PFSK-1 (cell line): ENCODE data around the gene PGAP6.

Source experiments
- FOXP2 ChIP-seq: optimal IDR thresholded peaks from 2 replicates; pipeline ENCODE3; 2011; ENCODE audit warnings: borderline replicate concordance, control low read depth, inconsistent platforms; ENCODE audit not compliant: insufficient read depth; ENCODE audit errors: extremely low read length, extremely low read depth
- POLR2AphosphoS5 ChIP-seq: IDR thresholded peaks from 2 replicates; pipeline ENCODE4 v1.6.1; 2012; ENCODE audit warnings: low read depth, mild to moderate bottlenecking, control low read depth, low read length, moderate library complexity
- SIN3A ChIP-seq: IDR thresholded peaks from 2 replicates; pipeline ENCODE4 v1.6.1; 2012; ENCODE audit warnings: mild to moderate bottlenecking, low read length, moderate library complexity, borderline replicate concordance; ENCODE audit not compliant: insufficient read depth
- TAF1 ChIP-seq: IDR thresholded peaks from 2 replicates; pipeline ENCODE4 v1.6.1; 2012; ENCODE audit warnings: low read length, control low read depth, borderline replicate concordance; ENCODE audit not compliant: insufficient read depth
- TF ChIP-seq, protein P1 (sequence below), 2 experiments: IDR thresholded peaks; 2 replicates each; pipeline versions ENCODE4 v1.6.1 to v1.8.0; 2011 to 2012; ENCODE audit warnings: low read depth in 2 of 2, low read length in 2 of 2, control low read depth in 1 of 2, inconsistent platforms in 1 of 2, mild to moderate bottlenecking in 1 of 2, moderate library complexity in 1 of 2; ENCODE audit not compliant: insufficient read depth in 1 of 2

The PGAP6 gene

GRCh38 chr16:414395-415169 lies 32.8 kb upstream of the PGAP6 start:
- TF ChIP-seq POLR2AphosphoS5: no peak
- TF ChIP-seq SIN3A: no peak

DNA sequence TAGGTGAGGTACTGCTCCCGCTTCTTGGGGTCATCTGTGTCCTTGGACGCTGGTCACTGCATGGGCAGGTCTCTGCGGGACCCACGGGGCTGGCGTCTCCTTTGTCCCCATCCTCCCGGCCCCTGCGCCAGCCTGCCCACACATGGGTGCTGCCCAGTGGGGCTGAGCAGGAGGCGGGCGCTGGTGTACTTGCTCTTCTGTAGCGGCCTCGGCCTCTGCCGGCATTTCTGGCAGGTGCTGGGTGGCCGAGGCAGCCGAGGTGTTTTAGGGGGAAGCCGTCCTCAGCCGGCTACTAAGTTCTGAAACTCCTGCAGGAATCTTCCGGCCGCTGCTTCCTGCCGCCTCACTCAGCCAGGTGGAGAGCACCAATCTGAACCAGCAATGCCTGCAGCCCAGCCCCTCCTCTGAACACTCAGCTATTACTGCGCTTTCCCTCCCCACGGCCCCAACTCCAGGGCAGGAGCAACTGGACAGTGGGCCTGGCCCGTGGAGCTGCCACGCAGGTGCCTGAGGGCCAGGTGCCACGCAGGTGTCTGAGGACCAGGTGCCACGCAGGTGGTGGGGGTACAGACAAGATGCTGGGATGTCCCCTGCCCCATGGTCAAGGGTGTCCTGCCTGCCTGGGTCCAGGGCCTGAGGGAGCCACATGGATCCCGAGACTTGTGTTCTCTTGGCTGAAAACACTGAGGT lies 29.9 kb upstream of the PGAP6 start:
- TF ChIP-seq, protein P1, sequence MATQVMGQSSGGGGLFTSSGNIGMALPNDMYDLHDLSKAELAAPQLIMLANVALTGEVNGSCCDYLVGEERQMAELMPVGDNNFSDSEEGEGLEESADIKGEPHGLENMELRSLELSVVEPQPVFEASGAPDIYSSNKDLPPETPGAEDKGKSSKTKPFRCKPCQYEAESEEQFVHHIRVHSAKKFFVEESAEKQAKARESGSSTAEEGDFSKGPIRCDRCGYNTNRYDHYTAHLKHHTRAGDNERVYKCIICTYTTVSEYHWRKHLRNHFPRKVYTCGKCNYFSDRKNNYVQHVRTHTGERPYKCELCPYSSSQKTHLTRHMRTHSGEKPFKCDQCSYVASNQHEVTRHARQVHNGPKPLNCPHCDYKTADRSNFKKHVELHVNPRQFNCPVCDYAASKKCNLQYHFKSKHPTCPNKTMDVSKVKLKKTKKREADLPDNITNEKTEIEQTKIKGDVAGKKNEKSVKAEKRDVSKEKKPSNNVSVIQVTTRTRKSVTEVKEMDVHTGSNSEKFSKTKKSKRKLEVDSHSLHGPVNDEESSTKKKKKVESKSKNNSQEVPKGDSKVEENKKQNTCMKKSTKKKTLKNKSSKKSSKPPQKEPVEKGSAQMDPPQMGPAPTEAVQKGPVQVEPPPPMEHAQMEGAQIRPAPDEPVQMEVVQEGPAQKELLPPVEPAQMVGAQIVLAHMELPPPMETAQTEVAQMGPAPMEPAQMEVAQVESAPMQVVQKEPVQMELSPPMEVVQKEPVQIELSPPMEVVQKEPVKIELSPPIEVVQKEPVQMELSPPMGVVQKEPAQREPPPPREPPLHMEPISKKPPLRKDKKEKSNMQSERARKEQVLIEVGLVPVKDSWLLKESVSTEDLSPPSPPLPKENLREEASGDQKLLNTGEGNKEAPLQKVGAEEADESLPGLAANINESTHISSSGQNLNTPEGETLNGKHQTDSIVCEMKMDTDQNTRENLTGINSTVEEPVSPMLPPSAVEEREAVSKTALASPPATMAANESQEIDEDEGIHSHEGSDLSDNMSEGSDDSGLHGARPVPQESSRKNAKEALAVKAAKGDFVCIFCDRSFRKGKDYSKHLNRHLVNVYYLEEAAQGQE (IDR thresholded peaks at IDR 0.05; ENCODE audit: insufficient read depth in 1 of 2, low read depth in 2 of 2, low read length in 2 of 2): no peak
- TF ChIP-seq FOXP2 (no peak), SIN3A (no peak)

DNA sequence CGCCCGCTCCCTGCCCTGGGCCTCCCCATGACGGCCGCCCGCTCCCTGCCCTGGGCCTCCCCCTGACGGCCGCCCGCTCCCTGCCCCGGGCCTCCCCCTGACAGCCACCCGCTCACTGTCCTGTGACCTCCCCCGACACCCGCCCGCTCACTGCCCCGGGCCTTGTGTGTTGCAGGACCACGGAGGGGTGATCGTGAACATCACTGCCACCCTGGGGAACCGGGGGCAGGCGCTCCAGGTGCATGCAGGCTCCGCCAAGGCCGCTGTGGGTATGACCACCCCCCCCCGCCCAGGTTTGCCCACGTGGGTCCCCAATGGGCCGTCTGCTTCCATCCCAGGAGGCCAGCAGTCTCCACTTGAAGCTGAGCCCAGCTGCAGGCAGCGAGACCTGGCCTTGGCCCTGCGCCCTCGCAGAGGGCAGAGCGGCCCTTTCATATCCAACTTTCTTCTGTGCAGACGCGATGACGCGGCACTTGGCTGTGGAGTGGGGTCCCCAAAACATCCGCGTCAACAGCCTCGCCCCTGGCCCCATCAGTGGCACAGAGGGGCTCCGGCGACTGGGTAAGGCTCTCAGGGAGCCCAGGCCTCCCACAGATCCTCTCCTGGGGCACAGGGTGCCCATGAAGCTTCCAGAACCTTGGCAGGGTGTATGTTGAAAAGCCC lies 28.9 kb upstream of the PGAP6 start:
- TF ChIP-seq FOXP2 (no peak), SIN3A (no peak)

DNA sequence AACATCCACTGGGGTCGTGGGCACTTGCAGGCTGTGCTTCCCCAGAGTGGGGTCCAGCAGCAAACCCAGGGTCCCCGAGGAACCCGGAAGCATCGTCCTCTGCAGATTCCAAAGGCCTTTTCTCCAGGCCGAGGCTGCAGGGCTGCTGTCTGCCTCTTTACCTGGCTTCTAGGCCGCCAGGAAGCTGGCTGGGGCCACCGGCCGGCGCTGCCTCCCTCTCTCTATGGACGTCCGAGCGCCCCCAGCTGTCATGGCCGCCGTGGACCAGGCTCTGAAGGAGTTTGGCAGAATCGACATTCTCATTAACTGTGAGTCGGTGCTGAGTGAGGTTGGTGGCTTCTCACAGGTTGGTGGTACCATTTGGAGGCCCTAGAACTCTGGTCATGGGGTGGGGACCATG lies 25.5 kb upstream of the PGAP6 start:
- TF ChIP-seq, protein P1 (IDR thresholded peaks at IDR 0.05; ENCODE audit: insufficient read depth in 1 of 2, low read depth in 2 of 2, low read length in 2 of 2): no peak
- TF ChIP-seq POLR2AphosphoS5 (no peak), SIN3A (no peak), TAF1 (no peak), FOXP2 (no peak)

DNA sequence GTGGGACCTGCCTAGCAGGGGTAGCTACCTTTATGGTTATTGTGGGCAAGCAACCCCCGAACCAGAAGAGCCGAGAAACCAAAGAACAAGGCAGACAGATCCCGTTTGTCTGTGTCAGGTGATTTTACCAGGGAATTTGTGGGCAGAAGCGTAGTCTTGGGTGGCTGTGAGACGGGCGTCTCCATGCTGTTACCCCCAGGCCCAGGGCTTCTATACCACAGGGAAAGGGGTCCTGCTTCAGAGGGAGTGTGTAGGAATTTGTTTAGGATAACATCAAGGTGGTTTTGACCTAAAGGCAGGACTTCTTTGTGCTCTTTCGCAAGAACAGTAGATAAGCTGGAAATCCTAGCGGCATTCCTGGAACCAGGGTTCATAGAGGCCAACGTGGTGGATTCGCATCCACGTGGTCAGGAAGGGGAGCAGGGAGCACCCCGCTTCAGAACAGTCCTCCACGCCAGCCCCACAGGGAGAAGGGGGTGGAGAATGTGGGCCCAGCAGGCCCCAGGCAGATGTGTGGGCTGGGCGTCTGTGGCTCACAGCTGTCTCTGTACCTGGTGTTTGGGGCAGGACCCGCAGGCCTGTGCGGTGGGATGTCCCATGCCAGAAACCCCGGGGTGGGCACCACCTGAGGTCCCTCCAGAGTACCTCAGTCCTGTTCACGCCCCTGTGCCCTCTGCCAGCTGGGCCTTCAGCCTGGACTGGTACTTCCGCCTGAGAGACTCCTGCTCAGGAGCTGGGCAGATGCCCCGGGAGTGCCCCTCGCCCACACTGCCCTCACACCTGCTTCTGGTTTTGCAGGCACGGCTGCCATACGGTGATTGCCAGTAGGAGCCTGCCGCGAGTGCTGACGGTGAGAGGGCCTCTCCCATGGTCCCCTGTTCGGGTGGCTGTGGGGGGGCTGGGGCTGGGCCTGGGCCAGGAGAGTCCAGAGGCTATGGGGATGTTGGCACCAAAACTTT lies 24.0 kb upstream of the PGAP6 start:
- TF ChIP-seq SIN3A (no peak), POLR2AphosphoS5 (no peak), FOXP2 (no peak), TAF1 (no peak)
- TF ChIP-seq, protein P1 (IDR thresholded peaks at IDR 0.05; ENCODE audit: insufficient read depth in 1 of 2, low read depth in 2 of 2, low read length in 2 of 2): no peak
